ENCODE data around the gene RGSL1.
A peak's percentile ranks its signal among the peaks of the same experiment; 100 is the strongest.

RGSL1 gene

GRCh38 chr1:182588500-182589396 is 138.8 kb downstream of the RGSL1 start, which contains the start of gene RNASEL:
Gene RNASEL (minus strand): TSS chr1:182589256. CDS start chr1:182586806, 2,450 bp downstream.
- DNase-seq (ENCODE audit: low spot score): peak; percentile 83

DNA sequence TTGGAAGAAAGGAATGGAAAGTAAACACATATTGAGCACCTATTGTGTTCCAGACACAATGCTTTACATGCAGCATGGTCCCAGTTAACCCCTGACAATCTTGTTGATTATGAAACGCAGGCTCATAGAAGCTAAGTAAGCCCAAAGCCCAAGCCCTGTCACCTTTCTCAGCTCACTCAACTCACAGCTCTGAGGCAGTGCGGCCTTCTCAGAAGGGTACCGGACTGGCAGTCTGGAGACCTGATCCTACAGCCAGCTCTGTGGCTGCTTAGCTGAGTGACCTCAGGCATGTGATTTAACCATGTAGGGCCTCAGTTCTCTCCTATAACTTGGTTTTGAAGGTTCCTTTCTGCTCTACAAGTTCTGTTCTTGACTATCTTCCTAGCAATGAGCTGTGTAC is 139.6 kb downstream of the RGSL1 start:
- no peak for DNase-seq (ENCODE audit: low spot score)

DNA sequence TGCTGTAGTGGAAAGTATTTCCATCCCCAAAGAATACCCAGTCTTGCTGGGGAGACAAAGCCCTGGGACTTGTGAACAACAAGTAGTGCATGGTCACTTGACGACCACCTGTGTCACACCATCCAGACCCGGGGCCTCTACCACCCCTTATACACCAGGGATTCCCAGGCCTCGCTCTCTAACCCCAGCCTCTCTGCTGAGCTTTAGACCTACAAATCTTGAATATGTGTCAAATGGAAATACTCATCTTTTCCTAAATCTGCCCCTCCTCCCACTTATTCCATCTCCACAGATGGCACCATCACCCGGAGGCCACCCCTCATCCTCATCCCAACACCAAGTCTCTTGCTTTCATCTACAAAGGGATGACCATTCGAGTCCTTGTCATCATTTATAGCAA is 140.0 kb downstream of the RGSL1 start:
- DNase-seq (ENCODE audit: low spot score): no peak

DNA sequence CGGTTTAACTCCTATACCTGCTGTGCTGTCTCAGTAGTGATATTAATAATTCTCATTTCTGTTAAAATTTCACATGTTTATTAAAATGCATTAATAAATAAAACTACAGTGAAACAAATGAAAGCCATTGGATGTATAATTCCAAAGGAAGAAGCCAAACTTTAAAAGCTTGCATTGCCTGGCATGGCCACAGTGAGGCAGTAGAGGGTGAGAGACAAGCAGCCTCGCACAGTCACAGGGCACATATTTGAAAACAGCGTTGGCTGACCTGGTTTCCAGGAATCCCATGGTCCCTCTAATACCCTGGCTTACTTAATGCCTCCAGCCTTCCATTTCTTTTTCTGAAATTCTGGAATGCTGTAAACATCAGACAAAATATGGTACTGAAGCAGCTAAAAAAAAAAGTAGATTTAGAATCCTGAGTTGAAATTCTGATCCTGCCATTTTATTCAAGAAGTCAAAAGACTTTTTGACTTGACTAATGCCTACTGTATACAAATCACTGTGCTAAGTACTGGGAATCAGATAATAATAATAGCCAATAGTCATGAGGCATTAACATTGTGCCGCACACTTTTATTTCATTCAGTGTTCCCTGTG is 145.8 kb downstream of the RGSL1 start:
- DNase-seq (ENCODE audit: low spot score): peak; percentile 93

DNA sequence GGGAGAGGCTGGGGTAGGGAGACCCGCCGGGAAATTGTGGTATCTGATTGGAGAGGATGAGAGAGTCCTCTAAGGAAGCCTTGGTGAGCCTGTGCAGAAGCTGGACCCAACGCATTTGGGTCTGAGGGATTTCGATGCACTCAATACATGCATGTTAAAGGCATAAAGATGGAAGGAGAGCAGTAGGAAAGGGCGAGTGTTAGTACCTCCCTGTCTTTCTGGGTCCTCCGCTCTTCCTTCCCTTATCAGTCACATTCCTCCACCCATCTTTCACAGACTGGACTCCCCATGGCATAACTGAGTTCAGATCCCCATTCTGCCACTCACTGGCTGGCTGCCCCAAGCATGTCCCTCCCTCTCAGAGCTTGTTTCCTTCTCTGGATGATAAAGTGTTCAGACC is 147.0 kb downstream of the RGSL1 start:
- DNase-seq (ENCODE audit: low spot score): no peak

DNA sequence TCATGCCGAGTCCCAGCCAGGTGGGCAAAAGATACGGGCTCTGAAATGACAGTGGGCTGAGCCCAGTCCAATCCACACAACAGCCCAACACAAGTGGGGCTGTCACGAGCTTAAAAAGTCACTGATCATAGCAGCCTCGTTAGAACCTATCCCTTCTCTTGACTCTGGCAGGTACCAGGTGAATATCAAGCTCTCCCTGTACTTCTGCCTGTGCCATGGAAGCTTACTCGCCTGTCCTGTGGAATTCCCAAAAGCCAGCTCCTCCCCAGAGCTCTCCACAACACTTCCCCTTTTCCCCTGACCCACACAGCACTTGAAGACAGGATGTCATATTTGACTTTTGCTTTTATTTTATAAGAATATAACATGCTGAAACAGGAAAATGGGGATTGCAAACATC is 148.3 kb downstream of the RGSL1 start:
- DNase-seq (ENCODE audit: low spot score): no peak

- DNase-seq (ENCODE audit: low spot score): no peak
Measured at GRCh38 chr1:182599339-182599738, 149.4 kb downstream of the RGSL1 start.

DNA sequence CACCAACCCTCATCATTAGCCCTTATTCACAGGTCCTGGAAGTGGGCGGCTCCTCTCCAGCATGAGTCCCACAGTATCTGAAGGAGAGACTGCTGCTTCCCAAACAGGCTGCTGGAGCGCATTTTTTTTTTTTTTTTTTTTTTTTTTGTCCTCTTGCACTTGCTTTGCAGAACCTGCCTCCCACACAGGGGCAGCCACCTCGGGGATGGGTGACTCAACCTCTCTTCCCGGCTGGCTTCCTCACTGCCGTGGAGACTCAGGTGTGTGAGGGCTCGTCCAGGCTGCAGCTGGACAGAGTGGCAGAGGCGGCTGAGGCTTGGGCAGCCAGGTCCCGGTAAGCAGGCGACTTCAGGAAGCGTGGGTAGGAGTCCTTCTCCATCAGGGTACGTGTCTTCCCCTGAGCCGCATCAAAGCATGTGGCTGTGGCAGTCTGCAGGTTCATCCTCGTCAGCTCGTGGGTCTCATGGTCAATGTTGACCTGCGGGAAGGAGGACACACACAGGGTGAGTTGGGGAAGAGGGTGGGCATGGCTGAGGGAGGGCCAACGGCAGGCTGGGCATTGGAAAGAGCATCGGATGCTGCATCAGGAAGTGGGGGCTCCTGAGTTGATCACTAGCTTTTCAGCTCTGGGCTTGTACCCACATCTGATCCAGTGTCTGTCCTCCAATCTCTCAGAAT is 150.2 kb downstream of the RGSL1 start:
- DNase-seq (ENCODE audit: low spot score): no peak

DNA sequence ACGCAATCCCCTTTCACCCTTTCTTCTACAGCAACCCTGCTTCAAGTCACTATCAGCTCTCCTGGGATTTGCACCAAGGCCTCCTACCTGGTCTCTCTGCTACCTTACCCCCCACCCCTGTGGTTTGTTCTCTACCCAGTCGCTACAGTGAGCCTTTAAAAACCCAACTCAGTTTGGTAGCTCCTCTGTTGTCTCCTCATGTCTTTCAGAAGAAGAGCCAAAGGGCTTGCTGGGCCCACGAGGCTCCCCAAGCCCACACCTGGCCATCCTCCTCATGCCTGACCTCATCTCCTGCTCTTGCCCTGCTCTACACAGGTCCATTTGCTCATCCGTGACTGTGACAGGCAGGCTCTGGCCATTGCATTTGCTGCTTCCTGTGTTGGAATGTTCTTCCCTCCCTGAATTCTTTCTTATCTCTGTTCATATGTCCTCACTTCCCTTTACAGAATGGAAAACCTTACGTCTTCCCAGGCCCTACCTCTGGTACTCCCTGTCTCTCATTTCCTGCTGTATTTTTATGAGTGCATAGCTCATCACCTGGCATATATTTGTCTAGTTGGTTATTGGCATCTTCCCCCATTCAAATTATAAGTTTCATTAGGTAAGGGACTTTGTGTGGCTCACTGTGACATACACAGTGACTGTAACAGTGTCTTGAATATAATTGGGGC is 150.9 kb downstream of the RGSL1 start:
- no peak for DNase-seq (ENCODE audit: low spot score)

DNA sequence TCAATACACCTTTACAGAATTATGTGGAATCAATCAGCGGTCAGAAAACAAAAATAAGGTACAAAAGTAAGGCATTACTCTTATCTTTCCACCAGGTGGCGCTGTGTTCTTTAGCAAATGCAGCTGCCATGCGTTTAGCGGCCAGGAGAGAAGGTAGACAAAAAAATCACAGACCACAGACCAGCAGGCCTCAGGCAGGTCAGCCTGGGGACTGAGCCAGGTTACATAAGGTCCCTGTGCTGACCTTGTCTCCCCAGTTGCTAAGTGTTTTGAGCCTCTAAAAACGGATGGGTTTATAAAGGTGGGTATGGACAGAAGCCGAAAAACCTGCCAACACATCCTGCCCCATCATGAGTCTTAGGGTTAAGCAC is 151.5 kb downstream of the RGSL1 start:
- peak; percentile 87 for DNase-seq (ENCODE audit: low spot score)

DNA sequence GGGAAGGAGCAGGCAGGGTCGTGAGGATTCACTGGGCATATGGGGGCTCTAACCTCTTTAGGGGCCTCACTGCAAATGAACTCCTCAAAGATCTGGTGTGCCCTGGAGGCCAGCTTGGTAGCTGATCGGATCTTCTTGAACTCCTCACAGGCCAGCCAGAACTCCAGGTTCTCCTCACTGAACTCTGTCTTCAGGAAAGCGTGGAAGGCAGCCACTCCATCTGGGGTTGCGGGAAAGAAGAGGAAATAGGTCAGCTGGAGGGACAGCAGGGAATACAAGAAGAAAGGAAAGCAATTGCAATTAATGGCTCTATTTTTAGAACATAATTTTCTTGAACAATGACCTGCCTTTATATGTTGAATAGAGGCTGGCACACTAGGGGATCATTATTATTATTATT is 152.0 kb downstream of the RGSL1 start:
- no peak for DNase-seq (ENCODE audit: low spot score)

DNA sequence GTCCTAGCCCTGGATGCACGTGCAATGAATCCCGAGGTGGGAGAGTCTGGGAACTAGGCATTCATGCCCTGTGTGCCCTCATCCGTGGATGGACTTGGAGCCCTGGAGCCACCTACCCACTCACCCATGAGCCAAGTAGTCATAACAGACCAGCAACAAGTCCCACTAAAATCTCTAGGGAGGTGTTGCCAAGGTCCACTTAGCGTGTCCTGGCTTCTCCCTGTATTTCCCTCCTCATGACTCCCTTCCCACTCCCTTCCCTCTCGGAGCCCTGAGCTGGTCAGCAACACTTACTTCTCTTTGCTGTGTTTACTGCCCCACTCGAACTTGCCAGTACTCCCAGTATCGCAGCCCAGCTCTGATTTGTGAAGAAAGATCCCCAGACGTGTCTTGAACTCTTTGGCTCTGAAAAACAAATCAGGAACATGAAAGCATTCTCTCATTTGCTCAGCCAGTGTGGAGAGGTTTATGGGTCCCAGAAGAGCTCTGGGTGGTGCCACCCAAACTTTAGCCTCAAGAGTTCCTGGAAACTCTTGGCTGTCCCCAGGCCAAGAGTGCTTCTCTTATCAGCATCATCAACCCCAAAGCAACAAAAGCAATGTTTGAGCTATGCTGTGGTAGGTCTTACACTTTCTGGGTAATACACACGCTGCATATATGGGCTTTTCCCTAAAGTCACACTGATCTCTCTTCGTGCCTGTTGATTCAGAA is 153.1 kb downstream of the RGSL1 start:
- no peak for DNase-seq (ENCODE audit: low spot score)

DNA sequence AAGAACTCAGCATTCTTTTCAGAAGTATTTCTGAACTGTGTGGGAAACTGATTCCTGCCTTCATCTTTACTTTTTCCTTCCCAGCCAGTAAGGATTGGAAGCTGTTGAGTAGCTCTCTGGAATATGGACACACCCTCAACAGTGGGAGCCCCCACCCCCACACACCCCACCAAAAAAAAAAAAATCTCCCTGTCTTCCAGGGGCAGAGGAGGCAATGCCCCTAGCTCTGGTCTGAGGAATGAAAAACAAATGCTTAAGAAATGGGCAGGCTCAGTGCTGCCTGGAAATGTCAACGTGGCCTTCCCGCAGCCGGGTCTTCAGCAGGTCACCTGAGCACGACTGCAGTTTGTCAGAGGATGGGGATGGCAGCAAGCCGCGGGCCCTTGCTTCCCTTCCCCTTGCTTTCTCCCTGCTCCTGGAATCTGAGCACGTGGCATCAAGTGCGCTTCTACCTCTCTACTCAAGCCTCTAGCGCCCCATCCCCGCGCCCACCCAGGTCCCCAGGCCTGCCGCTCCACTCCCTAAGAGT is 153.8 kb downstream of the RGSL1 start:
- DNase-seq (ENCODE audit: low spot score): no peak

DNA sequence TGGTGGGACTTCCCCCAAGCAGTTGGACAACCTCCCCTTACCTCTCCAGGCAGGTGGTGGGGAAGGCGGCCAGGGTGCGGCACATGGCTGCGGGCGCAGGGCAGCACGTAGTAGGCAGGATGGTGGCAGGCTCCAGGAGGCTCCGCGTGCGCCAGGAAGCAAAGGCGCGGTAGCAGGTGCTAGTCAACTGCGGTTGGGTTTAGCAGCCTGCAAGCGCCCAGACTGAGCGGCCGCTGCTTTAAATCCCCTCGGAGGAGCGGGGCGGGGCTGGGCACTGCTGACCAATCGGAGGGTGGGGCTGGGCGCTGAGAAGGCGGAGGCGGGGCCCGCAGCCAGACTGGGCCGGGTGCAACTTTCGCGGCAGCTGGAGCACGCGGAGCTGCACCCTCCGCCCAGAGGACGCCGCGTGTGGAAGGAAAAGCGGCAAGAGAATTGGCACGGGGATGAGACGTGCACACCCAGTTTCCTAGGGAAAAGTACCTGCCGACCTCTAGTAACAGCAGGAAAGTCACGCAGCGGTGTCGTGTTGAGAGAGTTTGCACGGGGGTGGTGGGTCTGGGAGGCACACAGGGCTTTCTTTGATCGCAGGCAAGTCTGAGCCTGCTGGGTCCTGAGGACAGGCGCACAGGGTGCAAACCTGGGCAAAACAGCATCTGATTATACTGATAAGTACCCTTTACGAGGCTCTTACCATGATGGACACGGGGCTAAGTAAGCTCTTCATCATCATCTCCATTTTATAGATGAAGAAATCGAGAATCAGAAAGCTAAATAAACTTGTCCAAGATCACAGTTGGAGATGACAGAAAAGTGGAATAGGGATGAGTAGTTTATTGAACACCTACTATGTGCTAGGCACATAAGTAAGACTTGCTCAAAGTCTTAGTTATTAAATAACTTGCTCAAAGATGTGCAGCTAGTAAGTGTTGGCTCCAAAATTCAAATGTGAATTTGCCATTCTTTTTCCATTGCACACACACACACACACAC is 154.5 kb downstream of the RGSL1 start, which contains the start of gene RGS16:
RGS16 (minus strand) TSS at position 215 of the 990 bp plus-strand sequence; CDS start at position 85, 130 bp downstream.
- peak; percentile 88 for DNase-seq (ENCODE audit: low spot score)

GRCh38 chr1:182607566-182607965 is 157.6 kb downstream of the RGSL1 start:
- DNase-seq (ENCODE audit: low spot score): no peak

- DNase-seq (ENCODE audit: low spot score): no peak
Measured at GRCh38 chr1:182608236-182608635, 158.3 kb downstream of the RGSL1 start.

DNA sequence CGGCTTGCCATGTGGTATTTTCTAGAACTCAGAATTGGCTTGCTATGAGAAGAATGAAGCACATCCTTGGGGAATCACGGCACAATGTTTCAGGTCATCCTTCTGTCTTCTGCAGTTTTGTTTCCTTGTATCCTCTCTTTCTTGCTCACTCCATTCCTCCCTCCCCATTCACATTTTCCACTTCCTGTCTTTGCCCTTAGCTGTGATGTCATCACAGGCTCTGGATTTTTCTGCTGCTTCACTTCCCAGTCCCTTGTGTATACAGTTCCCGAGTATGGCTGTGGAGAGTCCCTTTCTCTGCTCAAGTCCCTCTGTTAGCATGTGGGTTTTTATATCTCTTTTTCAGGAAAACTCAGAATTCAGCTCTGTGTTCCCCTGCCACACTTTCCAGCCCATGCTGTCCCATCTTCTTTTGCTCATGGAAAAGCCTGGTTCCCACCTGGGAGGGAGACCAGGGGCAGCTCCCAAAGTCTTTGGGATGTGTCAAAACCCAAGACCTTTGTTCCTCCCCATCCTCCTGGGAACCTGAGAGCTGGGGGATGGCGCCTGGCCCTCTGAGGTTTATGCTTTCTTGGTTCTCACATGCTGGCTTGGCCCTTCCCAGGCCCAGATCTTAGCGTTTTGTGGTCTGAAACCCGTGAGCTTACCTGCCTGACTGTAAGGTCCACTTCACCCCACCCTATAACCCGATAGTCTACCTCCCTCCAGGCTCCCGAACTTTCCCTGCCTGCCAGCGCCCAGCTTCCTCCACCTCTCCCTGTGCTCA is 159.1 kb downstream of the RGSL1 start:
- DNase-seq (ENCODE audit: low spot score): no peak
